CD14-positive monocyte (primary cell): ENCODE results near the gene CASP14. TPM values are rescaled to one million over a fixed set of nuclear protein-coding genes. Genes with fewer than 3 reads are reported as not detected.
"Not testable (repeated sequence)": the region's sequence is repeated elsewhere in the genome, so short reads cannot be mapped to it uniquely, and the experiment has no call there.

Experiments used
- DNase-seq, 3 donors: peaks; one replicate each; pipeline ENCODE4 v3.0.0-alpha.2; 2011 to 2022
- H2AFZ ChIP-seq: 2 replicates; pipeline ENCODE4 v1.6.0; 2012; ENCODE audit warnings: mild to moderate bottlenecking, low read depth, low read length, inconsistent platforms; ENCODE audit not compliant: insufficient read depth, poor library complexity, severe bottlenecking
- H3K27ac ChIP-seq, 2 donors: 1 replicate in 1 of 2; 2 replicates in 1 of 2; pipeline ENCODE4 v1.5.1; 2012 to 2013; ENCODE audit warnings: low read length in 2 of 2, control low read depth in 1 of 2, inconsistent platforms in 1 of 2, low read depth in 1 of 2, mild to moderate bottlenecking in 1 of 2
- H3K27me3 ChIP-seq, 2 donors: one replicate each; pipeline versions ENCODE4 v1.6.0 to v1.6.1; 2011 to 2013; ENCODE audit warnings: low read length in 2 of 2; ENCODE audit not compliant: control insufficient read depth in 2 of 2, insufficient read depth in 2 of 2
- H3K36me3 ChIP-seq, 2 donors: replicated peaks in 1 of 2; 1 replicate in 1 of 2; 2 replicates in 1 of 2; pipeline versions ENCODE4 v1.5.1 to v1.6.1; 2012 to 2013; ENCODE audit warnings: low read length in 2 of 2, control low read depth in 1 of 2, inconsistent platforms in 1 of 2, mild to moderate bottlenecking in 1 of 2; ENCODE audit not compliant: insufficient read depth in 2 of 2, control insufficient read depth in 1 of 2
- H3K4me1 ChIP-seq, 2 donors: 1 replicate in 1 of 2; 2 replicates in 1 of 2; pipeline versions ENCODE4 v1.5.1 to v1.6.1; 2012 to 2013; ENCODE audit warnings: low read length in 2 of 2, control low read depth in 1 of 2, inconsistent platforms in 1 of 2, mild to moderate bottlenecking in 1 of 2, moderate library complexity in 1 of 2; ENCODE audit not compliant: insufficient read depth in 2 of 2, control insufficient read depth in 1 of 2
- H3K4me2 ChIP-seq: replicated peaks from 2 replicates; pipeline ENCODE3; 2012; ENCODE audit warnings: low read length, moderate library complexity, mild to moderate bottlenecking; ENCODE audit not compliant: poor library complexity, severe bottlenecking; ENCODE audit errors: extremely low read depth
- H3K4me3 ChIP-seq, 3 experiments: fragments of 200-600 bp in 1 of 3; sonication (generic) in 1 of 3; replicated peaks in 1 of 3; 1 replicate in 2 of 3; 2 replicates in 1 of 3; pipeline ENCODE4 v1.5.1; 2011 to 2013; ENCODE audit warnings: low read length in 3 of 3, mild to moderate bottlenecking in 3 of 3, control low read depth in 2 of 3, low read depth in 2 of 3, inconsistent platforms in 1 of 3, moderate library complexity in 1 of 3
- H3K79me2 ChIP-seq: 2 replicates; pipeline ENCODE4 v1.6.0; 2012; ENCODE audit warnings: mild to moderate bottlenecking, control low read depth, inconsistent platforms, low read length, moderate library complexity; ENCODE audit not compliant: insufficient read depth
- H3K9ac ChIP-seq: 2 replicates; pipeline ENCODE4 v1.6.0; 2017; ENCODE audit warnings: low read length, mild to moderate bottlenecking; ENCODE audit not compliant: insufficient read depth, poor library complexity, severe bottlenecking
- H3K9me3 ChIP-seq, 2 donors: replicated peaks in 1 of 2; 1 replicate in 1 of 2; 2 replicates in 1 of 2; pipeline versions ENCODE4 v1.5.1 to v1.6.1; 2012 to 2013; ENCODE audit warnings: low read length in 2 of 2, control low read depth in 1 of 2; ENCODE audit not compliant: control insufficient read depth in 1 of 2, insufficient read depth in 1 of 2
- H4K20me1 ChIP-seq: 2 replicates; pipeline ENCODE4 v1.6.0; 2012; ENCODE audit warnings: mild to moderate bottlenecking, low read length, control low read depth, moderate library complexity; ENCODE audit not compliant: insufficient read depth
- H3K27ac Mint-ChIP-seq, 7 donors: one replicate each; pipeline ENCODE4 v1.8.0; 2020; ENCODE audit warnings: mild to moderate bottlenecking in 7 of 7, mixed read lengths in 7 of 7, moderate library complexity in 6 of 7, inconsistent platforms in 2 of 7
- H3K27me3 Mint-ChIP-seq, 3 donors: one replicate each; pipeline ENCODE4 v1.8.0; 2021 to 2022; ENCODE audit warnings: low read depth in 3 of 3, mild to moderate bottlenecking in 3 of 3, mixed read lengths in 3 of 3, moderate library complexity in 3 of 3, inconsistent platforms in 1 of 3
- H3K36me3 Mint-ChIP-seq, 2 donors: one replicate each; pipeline ENCODE4 v1.8.0; 2020; ENCODE audit warnings: mixed read lengths in 2 of 2, inconsistent platforms in 1 of 2, mild to moderate bottlenecking in 1 of 2
- H3K4me1 Mint-ChIP-seq: one replicate; pipeline ENCODE4 v1.8.0; 2020; ENCODE audit warnings: mild to moderate bottlenecking, mixed read lengths
- H3K4me3 Mint-ChIP-seq, 2 donors: one replicate each; pipeline ENCODE4 v1.8.0; 2020; ENCODE audit warnings: mild to moderate bottlenecking in 2 of 2, mixed read lengths in 2 of 2, moderate library complexity in 1 of 2
- H3K9me3 Mint-ChIP-seq, 7 donors: one replicate each; pipeline ENCODE4 v1.8.0; 2020 to 2022; ENCODE audit warnings: mixed read lengths in 7 of 7, mild to moderate bottlenecking in 6 of 7, moderate library complexity in 6 of 7, inconsistent platforms in 2 of 7
- CTCF ChIP-seq: fragments of 200-600 bp; IDR thresholded peaks from one replicate; pipeline ENCODE4 v1.8.0; 2022; ENCODE audit warnings: antibody characterized with exemption, mild to moderate bottlenecking
- WGBS: methylation state at CpG from one replicate; pipeline ENCODE4 v1.1.5; 2013; ENCODE audit warnings: missing lambda C conversion rate; ENCODE audit not compliant: insufficient coverage; 5-methylcytosine and 5-hydroxymethylcytosine counted together
- intact Hi-C, 2 donors: fragments of 100-400 bp; cut with micrococcal nuclease; formaldehyde crosslinking; loops; one replicate each; pipeline versions ENCODE4 v1.15.0 to v1.15.1; 2023
- polyA plus RNA-seq, 3 donors: library from polyadenylated mRNA; depleted of rRNA in 1 of 3; unstranded in 2 of 3; stranded (reverse) in 1 of 3; fragments of 300-500 nt in 2 of 3; fragments of >200 nt in 1 of 3; fragmentation: Illumina TruSeq in 2 of 3; gene quantifications; 1 replicate in 2 of 3; 2 replicates in 1 of 3; pipeline ENCODE4 v1.2.3, GENCODE V29; 2012 to 2021

CASP14 gene
- polyA plus RNA-seq, 3 donors, result not detected

- Histone ChIP-seq H3K27me3 (no peaks in the 10 kb centered on the region), H3K79me2 (no peaks in the 10 kb centered on the region), H4K20me1 (no peaks in the 10 kb centered on the region), H3K27ac (no peak overlapping the region), H2AFZ (no peak overlapping the region), H3K9ac (no peak overlapping the region), H3K9me3 (no peaks in the 10 kb centered on the region), H3K4me1 (peaks cover 0 to 11% of the 10 kb centered on the region in 2 donors), H3K36me3 (no peaks in the 10 kb centered on the region), H3K4me2 (no peak overlapping the region), H3K4me3 (no peak overlapping the region)
- no peak for TF ChIP-seq CTCF
- Mint-ChIP-seq H3K4me1 (peaks cover 12% of the 10 kb centered on the region), H3K36me3 (no peaks in the 10 kb centered on the region), H3K27ac (peak overlapping the region in 1 of 7 donors; percentile 64), H3K4me3 (no peak overlapping the region), H3K27me3 (peaks cover 5 to 7% (median 6%) of the 10 kb centered on the region in 3 donors), H3K9me3 (peaks cover 0 to 1% (median 0%) of the 10 kb centered on the region in 7 donors)
- WGBS, result 94% methylated on average over 3 of the region's 3 CpGs
- DNase-seq, result peak in 1 of 3 donors; percentile 11
- intact Hi-C loops, result no loop called here
These were observed 46.9 kb downstream of the CASP14 start for GRCh38 chr19:15096223-15096622.

- H3K9me3 ChIP-seq, intact Hi-C loops: not testable (repeated sequence)
- WGBS, result 100% methylated on average over 2 of the region's 6 CpGs
These were observed 48.7 kb downstream of the CASP14 start for GRCh38 chr19:15097980-15098379.

More at GRCh38 chr19:15097980-15098379, 48.7 kb downstream of the CASP14 start:
- H3K9me3 Mint-ChIP-seq, H3K4me3 Mint-ChIP-seq, H3K36me3 ChIP-seq, H3K27me3 Mint-ChIP-seq, H3K4me3 ChIP-seq, H3K27ac ChIP-seq, H3K36me3 Mint-ChIP-seq, H3K4me1 Mint-ChIP-seq, H3K9ac ChIP-seq, H4K20me1 ChIP-seq, H3K4me2 ChIP-seq, H3K79me2 ChIP-seq, DNase-seq, H2AFZ ChIP-seq, H3K27me3 ChIP-seq: not testable (repeated sequence)
- peak overlapping the region in 2 of 7 donors; percentile 13 to 48 for H3K27ac Mint-ChIP-seq
- H3K4me1 ChIP-seq, result peaks cover 0 to 11% of the 10 kb centered on the region in 2 donors
